Measurements from ENCODE around the gene NUMBL.
"Not testable (repeated sequence)": the region's sequence is repeated elsewhere in the genome, so short reads cannot be mapped to it uniquely, and the experiment has no call there.

Gene NUMBL

GRCh38 chr19:40661616-40662015 is 28.8 kb downstream of the NUMBL start:
- FAIRE-seq = no peak

GRCh38 chr19:40659566-40659965 is 30.9 kb downstream of the NUMBL start:
- no peak for FAIRE-seq

- no peak for FAIRE-seq
These were observed 31.3 kb downstream of the NUMBL start for GRCh38 chr19:40659116-40659515.

- FAIRE-seq = no peak
These were observed 32.4 kb downstream of the NUMBL start for GRCh38 chr19:40658031-40658430.

GRCh38 chr19:40655684-40656083 is 34.8 kb downstream of the NUMBL start:
- not testable (repeated sequence) for FAIRE-seq

- not testable (repeated sequence) for FAIRE-seq
These were observed 38.1 kb downstream of the NUMBL start for GRCh38 chr19:40652303-40652702.

- FAIRE-seq = no peak
These were observed 39.6 kb downstream of the NUMBL start for GRCh38 chr19:40650749-40651305.

GRCh38 chr19:40649903-40650675 is 40.4 kb downstream of the NUMBL start:
- FAIRE-seq = not testable (repeated sequence)

GRCh38 chr19:40646743-40647254 is 43.7 kb downstream of the NUMBL start:
- no peak for FAIRE-seq

GRCh38 chr19:40642757-40643305 is 47.6 kb downstream of the NUMBL start:
- no peak for FAIRE-seq

- FAIRE-seq = no peak
These were observed 48.3 kb downstream of the NUMBL start for GRCh38 chr19:40642051-40642706.

- no peak for FAIRE-seq
These were observed 49.2 kb downstream of the NUMBL start for GRCh38 chr19:40641281-40641680.

GRCh38 chr19:40640744-40641143 is 49.7 kb downstream of the NUMBL start:
- FAIRE-seq = no peak

- FAIRE-seq = no peak
These were observed 50.8 kb downstream of the NUMBL start for GRCh38 chr19:40639638-40639982.

GRCh38 chr19:40638327-40638726 is 52.1 kb downstream of the NUMBL start:
- FAIRE-seq = no peak

GRCh38 chr19:40633207-40633606 is 57.2 kb downstream of the NUMBL start:
- no peak for FAIRE-seq

- FAIRE-seq = no peak
These were observed 58.0 kb downstream of the NUMBL start for GRCh38 chr19:40632311-40633036.

- no peak for FAIRE-seq
These were observed 59.8 kb downstream of the NUMBL start for GRCh38 chr19:40630571-40631160.

GRCh38 chr19:40629346-40629745 is 61.1 kb downstream of the NUMBL start:
- no peak for FAIRE-seq

- FAIRE-seq = no peak
These were observed 62.8 kb downstream of the NUMBL start for GRCh38 chr19:40627486-40628279.

- FAIRE-seq = no peak
These were observed 63.5 kb downstream of the NUMBL start for GRCh38 chr19:40626918-40627317.
